ENCODE data around the gene ZDHHC9. TPM values are rescaled to one million over a fixed set of nuclear protein-coding genes. Genes with fewer than 3 reads are reported as not detected.

The ZDHHC9 gene
- total RNA-seq, 2 experiments from 2014 or later = 4.7 to 5.4 TPM

GRCh38 chrX:129783291-129783713, 60.4 kb downstream of the ZDHHC9 start:
- ChIA-PET POLR2A (interaction anchor here (0.8 to 10.3 kb wide), 6 partner anchors 12 to 124 kb away, joined by 3 to 165 read pairs (median 26); no protein-coding TSS in a partner anchor), CTCF (interaction anchor here (0.9 to 6.7 kb wide), 8 partner anchors 14 to 142 kb away, joined by 3 to 71 read pairs (median 6); partner anchors contain the start of gene APLN)
- Mint-ChIP-seq H3K27ac (peak overlapping the region; percentile 88), H3K9me3 (ENCODE audit: insufficient read depth) (no peaks in the 10 kb centered on the region), H3K4me3 (peak overlapping the region; percentile 89), H3K27me3 (ENCODE audit: low read depth) (no peaks in the 10 kb centered on the region), H3K4me1 (ENCODE audit: low read depth) (peaks cover 51% of the 10 kb centered on the region), H3K36me3 (ENCODE audit: low read depth) (peaks cover 81% of the 10 kb centered on the region)
- DNase-seq (no peak), ATAC-seq (no peak)

DNA sequence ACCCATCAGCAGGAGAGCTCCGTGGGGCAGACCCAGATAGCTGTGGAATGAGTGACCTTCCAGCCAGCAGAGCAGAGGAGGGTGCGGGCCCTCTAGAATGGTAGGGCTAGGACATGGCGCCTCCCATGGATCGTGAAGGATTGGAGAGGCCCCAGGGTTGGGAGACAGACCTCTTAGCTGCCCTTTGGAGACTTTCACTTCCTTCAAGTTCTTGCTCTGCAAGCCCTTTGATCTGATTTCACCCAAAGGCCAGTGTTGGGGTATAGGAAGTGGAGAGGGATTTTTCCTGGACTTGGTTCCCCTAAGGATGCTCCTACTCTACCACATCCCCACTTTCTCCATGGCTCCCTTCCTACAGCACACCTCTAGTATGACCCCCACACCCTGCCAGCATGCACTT, 61.0 kb downstream of the ZDHHC9 start:
- H3K27me3 Mint-ChIP-seq (ENCODE audit: low read depth) = no peaks in the 10 kb centered on the region
- ATAC-seq = no peak
- H3K4me3 Mint-ChIP-seq = peak overlapping the region; percentile 89
- peaks cover 55% of the 10 kb centered on the region for H3K4me1 Mint-ChIP-seq (ENCODE audit: low read depth)
- ChIA-PET POLR2A (interaction anchor here (0.8 to 10.3 kb wide), 6 partner anchors 12 to 123 kb away, joined by 3 to 165 read pairs (median 26); no protein-coding TSS in a partner anchor), CTCF (interaction anchor here (1.3 to 6.7 kb wide), 7 partner anchors 13 to 127 kb away, joined by 3 to 71 read pairs (median 11); partner anchors contain the start of gene APLN)
- H3K9me3 Mint-ChIP-seq (ENCODE audit: insufficient read depth) = no peaks in the 10 kb centered on the region
- no peak for DNase-seq
- H3K36me3 Mint-ChIP-seq (ENCODE audit: low read depth) = peaks cover 79% of the 10 kb centered on the region
- H3K27ac Mint-ChIP-seq = peak overlapping the region; percentile 88

DNA sequence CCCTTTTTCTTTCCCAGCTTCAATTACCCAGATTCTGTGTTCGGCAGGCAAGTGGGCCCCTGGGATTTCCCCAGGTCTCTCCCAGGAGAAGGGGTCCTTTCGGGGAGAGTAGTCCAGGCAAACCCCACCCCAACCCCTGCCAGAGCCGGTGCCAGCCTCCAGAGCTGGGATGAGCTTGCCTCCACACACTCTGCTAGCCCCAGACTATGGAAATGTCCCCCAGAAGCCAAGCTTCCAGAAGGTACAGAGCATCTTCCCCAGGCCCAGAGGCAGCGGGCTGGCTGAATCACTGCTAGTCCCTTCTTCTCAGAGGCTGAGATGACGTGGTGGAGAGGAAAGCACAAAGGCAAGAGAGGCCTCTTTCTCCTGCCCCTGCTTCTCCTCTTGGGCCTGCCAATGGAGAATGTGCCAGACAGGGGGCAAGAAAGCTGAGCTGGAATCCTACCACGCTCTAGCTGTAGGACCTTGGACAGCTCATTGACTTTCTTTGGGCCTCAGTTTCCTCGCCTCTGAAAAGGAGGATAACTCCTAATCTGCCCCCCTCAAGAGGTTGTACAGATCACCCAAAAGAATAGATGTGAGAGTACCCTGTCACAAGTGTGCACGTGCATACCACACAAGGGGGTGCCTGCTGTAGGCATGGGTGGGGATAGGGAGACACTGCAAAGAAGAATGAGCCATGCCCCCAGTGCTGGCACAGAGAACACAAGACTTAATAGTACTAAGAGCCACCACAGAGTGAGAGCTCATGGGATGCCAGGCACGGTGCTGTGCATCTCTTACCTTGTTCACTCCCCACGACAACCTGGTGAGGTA, 61.8 kb downstream of the ZDHHC9 start:
- ATAC-seq (no peak), DNase-seq (no peak)
- no peaks in the 10 kb centered on the region for H3K9me3 Mint-ChIP-seq (ENCODE audit: insufficient read depth)

GRCh38 chrX:129781134-129781672, 62.5 kb downstream of the ZDHHC9 start:
- peak; percentile 91 for DNase-seq
- Mint-ChIP-seq H3K9me3 (ENCODE audit: insufficient read depth) (no peaks in the 10 kb centered on the region), H3K27ac (peak overlapping the region; percentile 94), H3K4me1 (ENCODE audit: low read depth) (peaks cover 55% of the 10 kb centered on the region), H3K27me3 (ENCODE audit: low read depth) (no peaks in the 10 kb centered on the region), H3K36me3 (ENCODE audit: low read depth) (peaks cover 66% of the 10 kb centered on the region), H3K4me3 (peak overlapping the region; percentile 89)
- ATAC-seq = peak; percentile 75
- CTCF ChIA-PET = interaction anchor here (0.9 to 6.7 kb wide), 12 partner anchors 11 to 173 kb away, joined by 3 to 71 read pairs (median 6); partner anchors contain the start of gene APLN
- POLR2A ChIA-PET = interaction anchor here (0.5 to 10.3 kb wide), 8 partner anchors 9 to 141 kb away, joined by 3 to 165 read pairs (median 16); no protein-coding TSS in a partner anchor

More for the DNA sequence above, 61.8 kb downstream of the ZDHHC9 start:
- ChIA-PET CTCF (interaction anchor here (0.9 to 6.7 kb wide), 14 partner anchors 12 to 174 kb away, joined by 3 to 71 read pairs (median 6); partner anchors contain the start of gene APLN), POLR2A (interaction anchor here (0.5 to 10.3 kb wide), 8 partner anchors 8 to 142 kb away, joined by 3 to 165 read pairs (median 16); no protein-coding TSS in a partner anchor)
- H3K36me3 Mint-ChIP-seq (ENCODE audit: low read depth) = peaks cover 71% of the 10 kb centered on the region
- no peaks in the 10 kb centered on the region for H3K27me3 Mint-ChIP-seq (ENCODE audit: low read depth)
- H3K4me1 Mint-ChIP-seq (ENCODE audit: low read depth) = peaks cover 54% of the 10 kb centered on the region
- H3K4me3 Mint-ChIP-seq = peak overlapping the region; percentile 89
- H3K27ac Mint-ChIP-seq = peak overlapping the region; percentile 88

DNA sequence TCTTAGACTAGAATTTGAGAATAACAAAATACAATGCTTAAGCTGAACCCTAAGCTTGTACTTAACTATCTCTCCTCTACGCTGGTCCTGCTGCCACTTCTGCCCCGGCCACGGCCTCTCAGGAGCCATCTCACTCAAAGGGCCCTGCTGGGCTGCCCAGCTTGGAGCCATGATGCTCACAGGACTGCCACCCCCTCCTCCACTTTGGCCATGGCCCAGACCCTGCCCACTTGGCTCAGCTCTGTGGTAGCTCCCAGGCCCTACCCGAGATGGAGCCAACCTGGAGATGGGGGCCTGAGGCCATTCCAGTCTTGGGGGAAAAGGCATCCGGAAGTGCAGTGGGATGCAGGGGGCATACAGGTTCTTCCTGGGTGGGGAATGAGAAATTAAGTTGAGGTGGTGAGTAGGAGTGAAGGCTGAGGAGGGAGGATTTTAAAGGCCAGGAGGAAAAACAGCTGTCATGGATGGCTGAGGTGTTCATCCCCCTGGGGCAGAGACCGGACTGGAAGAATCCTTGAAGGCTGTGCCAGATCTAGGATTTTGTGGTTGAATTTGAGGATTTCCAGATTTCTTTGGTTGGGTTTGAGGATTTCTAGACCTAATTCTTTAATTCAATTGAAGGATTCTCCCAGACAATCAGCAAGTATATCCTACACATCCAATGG, 63.1 kb downstream of the ZDHHC9 start:
- Mint-ChIP-seq H3K9me3 (ENCODE audit: insufficient read depth) (no peaks in the 10 kb centered on the region), H3K27me3 (ENCODE audit: low read depth) (no peaks in the 10 kb centered on the region), H3K4me3 (peak overlapping the region; percentile 89), H3K36me3 (ENCODE audit: low read depth) (peaks cover 60% of the 10 kb centered on the region), H3K4me1 (ENCODE audit: low read depth) (peaks cover 49% of the 10 kb centered on the region), H3K27ac (peak overlapping the region; percentile 94)
- DNase-seq = no peak
- ATAC-seq = no peak
- ChIA-PET CTCF (interaction anchor here (0.9 to 6.7 kb wide), 13 partner anchors 11 to 172 kb away, joined by 3 to 71 read pairs (median 6); partner anchors contain the start of gene APLN), POLR2A (interaction anchor here (1.0 to 10.3 kb wide), 7 partner anchors 11 to 140 kb away, joined by 3 to 165 read pairs (median 20); partner anchors contain the start of gene UTP14A)

- ATAC-seq = peak; percentile 45
- peak within 1 kb of the TSS; percentile 89 for H3K4me3 Mint-ChIP-seq
- peak; percentile 83 for DNase-seq
- POLR2A ChIA-PET = interaction anchor here (0.6 to 10.3 kb wide), 8 partner anchors 10 to 154 kb away, joined by 3 to 165 read pairs (median 6); partner anchors contain the start of gene UTP14A
- CTCF ChIA-PET = interaction anchor here (0.9 to 6.7 kb wide), 9 partner anchors 10 to 54 kb away, joined by 3 to 71 read pairs (median 4); no protein-coding TSS in a partner anchor
- no peaks in the 10 kb centered on the region for H3K9me3 Mint-ChIP-seq (ENCODE audit: insufficient read depth)
- peaks cover 51% of the 10 kb centered on the region for H3K4me1 Mint-ChIP-seq (ENCODE audit: low read depth)
- peaks cover 53% of the 10 kb centered on the region for H3K36me3 Mint-ChIP-seq (ENCODE audit: low read depth)
- H3K27ac Mint-ChIP-seq = peak within 1 kb of the TSS; percentile 94
- no peaks in the 10 kb centered on the region for H3K27me3 Mint-ChIP-seq (ENCODE audit: low read depth)
These were observed 63.9 kb downstream of the ZDHHC9 start, which contains the start of gene SASH3 for GRCh38 chrX:129779747-129780146. Gene SASH3, plus strand, starts transcription at chrX:129779949. Its CDS starts 149 bp downstream, at chrX:129780098.

GRCh38 chrX:129779086-129779672, 64.5 kb downstream of the ZDHHC9 start:
- ChIA-PET CTCF (interaction anchor here (0.9 to 6.7 kb wide), 7 partner anchors 9 to 33 kb away, joined by 3 to 71 read pairs (median 4); no protein-coding TSS in a partner anchor), POLR2A (interaction anchor here (0.6 to 10.3 kb wide), 8 partner anchors 10 to 154 kb away, joined by 3 to 165 read pairs (median 6); partner anchors contain the start of gene UTP14A)
- Mint-ChIP-seq H3K4me3 (peak overlapping the region; percentile 89), H3K27me3 (ENCODE audit: low read depth) (no peaks in the 10 kb centered on the region), H3K27ac (peak overlapping the region; percentile 94), H3K4me1 (ENCODE audit: low read depth) (peaks cover 54% of the 10 kb centered on the region), H3K9me3 (ENCODE audit: insufficient read depth) (no peaks in the 10 kb centered on the region), H3K36me3 (ENCODE audit: low read depth) (peaks cover 48% of the 10 kb centered on the region)
- DNase-seq (no peak), ATAC-seq (no peak)

DNA sequence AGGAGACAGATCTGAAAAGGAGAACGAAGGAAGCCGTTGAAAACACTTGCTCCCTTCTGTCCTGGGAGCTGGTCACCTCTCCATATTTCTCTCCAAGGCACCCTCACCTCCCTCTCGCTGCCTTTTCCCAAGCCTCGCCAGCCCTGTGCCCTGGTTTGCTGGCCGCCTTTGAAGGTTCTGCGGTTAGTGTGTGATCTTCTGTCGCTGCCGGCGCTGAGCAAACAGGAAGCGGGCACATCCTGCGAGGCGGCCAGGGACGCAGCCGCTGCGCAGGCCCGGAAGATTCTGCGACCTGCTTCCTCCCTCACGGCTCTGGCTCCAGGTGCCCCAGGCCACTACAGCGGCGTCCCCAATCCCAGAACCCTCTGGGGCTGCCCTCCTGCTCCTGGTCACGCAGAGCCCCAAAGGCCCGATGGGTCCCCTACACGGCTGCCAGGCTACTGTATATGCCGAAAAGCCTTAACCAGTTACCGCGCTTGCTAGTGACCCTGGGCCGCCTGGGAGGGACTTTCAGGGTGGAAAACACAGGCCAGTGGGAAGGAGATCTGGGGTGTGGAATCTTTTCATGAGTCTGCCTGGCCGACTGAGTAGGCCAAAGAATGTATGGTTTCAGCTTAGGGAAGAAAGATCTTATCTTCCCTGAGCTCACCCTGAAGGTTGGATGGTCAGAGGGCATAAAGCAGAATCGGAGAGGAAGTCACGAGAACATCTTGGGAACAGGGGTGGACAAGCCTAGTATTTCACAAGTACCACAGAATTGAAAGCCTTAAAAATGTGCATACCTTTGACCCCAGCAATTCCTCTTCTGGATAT, 66.3 kb downstream of the ZDHHC9 start:
- peak overlapping the region; percentile 94 for H3K27ac Mint-ChIP-seq
- ATAC-seq = peak; percentile 40
- no peaks in the 10 kb centered on the region for H3K27me3 Mint-ChIP-seq (ENCODE audit: low read depth)
- ChIA-PET POLR2A (interaction anchor here (1.8 to 10.3 kb wide), 4 partner anchors 8 to 32 kb away, joined by 8 to 165 read pairs (median 86); no protein-coding TSS in a partner anchor), CTCF (interaction anchor here (1.1 to 3.2 kb wide), 3 partner anchors 18 to 33 kb away, joined by 4 to 12 read pairs (median 10); no protein-coding TSS in a partner anchor)
- peaks cover 59% of the 10 kb centered on the region for H3K4me1 Mint-ChIP-seq (ENCODE audit: low read depth)
- peak overlapping the region; percentile 69 for H3K4me3 Mint-ChIP-seq
- peaks cover 30% of the 10 kb centered on the region for H3K36me3 Mint-ChIP-seq (ENCODE audit: low read depth)
- H3K9me3 Mint-ChIP-seq (ENCODE audit: insufficient read depth) = no peaks in the 10 kb centered on the region
- DNase-seq = peak; percentile 81

- H3K36me3 Mint-ChIP-seq (ENCODE audit: low read depth) = peaks cover 5% of the 10 kb centered on the region
- H3K27me3 Mint-ChIP-seq (ENCODE audit: low read depth) = no peaks in the 10 kb centered on the region
- ATAC-seq = peak; percentile 18
- CTCF ChIA-PET = interaction anchor here (0.7 to 8.8 kb wide), 8 partner anchors 9 to 287 kb away, joined by 3 to 71 read pairs (median 4); partner anchors contain the start of gene SASH3
- H3K27ac Mint-ChIP-seq = peak overlapping the region; percentile 95
- no peak for DNase-seq
- no peak overlapping the region for H3K4me3 Mint-ChIP-seq
- H3K4me1 Mint-ChIP-seq (ENCODE audit: low read depth) = peaks cover 82% of the 10 kb centered on the region
- no peaks in the 10 kb centered on the region for H3K9me3 Mint-ChIP-seq (ENCODE audit: insufficient read depth)
- POLR2A ChIA-PET = interaction anchor here (1.6 to 8.5 kb wide), 3 partner anchors 7 to 20 kb away, joined by 3 to 162 read pairs (median 12); partner anchors contain the start of gene SASH3
These were observed 69.8 kb downstream of the ZDHHC9 start for GRCh38 chrX:129773649-129774458.
